Stimulated activated CD8-positive, alpha-beta memory T cell treated with anti-CD3 and anti-CD28 coated beads, Interleukin-7, amount 100 ng/mL, for 48 hours (primary cell): Measurements from ENCODE around the gene SPANXD.
"Not testable (repeated sequence)": the region's sequence is repeated elsewhere in the genome, so short reads cannot be mapped to it uniquely, and the experiment has no call there.

Experiments used
- DNase-seq, 2 donors: peaks; one replicate each; pipeline ENCODE4 v3.0.0-alpha.2; 2020; ENCODE audit warnings: low read depth in 1 of 2; ENCODE audit errors: extremely low read depth in 1 of 2

Gene SPANXD

GRCh38 chrX:141698639-141699038 is at the start of gene SPANXD:
TSS of gene SPANXD (minus strand) at chrX:141698739. CDS start at chrX:141698405, 334 bp downstream.
- DNase-seq: not testable (repeated sequence)

DNA sequence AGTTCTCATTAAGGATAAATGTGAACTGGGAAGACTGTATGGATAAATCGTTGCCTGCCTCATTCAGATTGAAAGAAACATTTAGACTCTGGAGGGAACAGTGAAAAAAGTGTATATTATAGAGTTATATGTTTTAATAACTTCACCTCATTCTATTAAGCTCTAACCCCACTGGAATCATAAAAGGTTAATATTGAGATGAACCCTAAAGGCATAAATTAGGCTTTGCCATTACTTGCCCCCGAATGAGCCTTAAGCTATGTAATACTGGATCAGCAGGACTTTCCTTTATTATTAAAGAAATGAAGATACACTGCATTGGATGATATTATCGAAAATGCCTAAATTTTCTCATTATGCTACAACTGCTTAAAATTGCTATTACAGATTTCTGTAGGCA is 44.1 kb upstream of the SPANXD start:
- DNase-seq: no peak

GRCh38 chrX:141736656-141737055 is 38.1 kb upstream of the SPANXD start:
- DNase-seq: no peak

DNA sequence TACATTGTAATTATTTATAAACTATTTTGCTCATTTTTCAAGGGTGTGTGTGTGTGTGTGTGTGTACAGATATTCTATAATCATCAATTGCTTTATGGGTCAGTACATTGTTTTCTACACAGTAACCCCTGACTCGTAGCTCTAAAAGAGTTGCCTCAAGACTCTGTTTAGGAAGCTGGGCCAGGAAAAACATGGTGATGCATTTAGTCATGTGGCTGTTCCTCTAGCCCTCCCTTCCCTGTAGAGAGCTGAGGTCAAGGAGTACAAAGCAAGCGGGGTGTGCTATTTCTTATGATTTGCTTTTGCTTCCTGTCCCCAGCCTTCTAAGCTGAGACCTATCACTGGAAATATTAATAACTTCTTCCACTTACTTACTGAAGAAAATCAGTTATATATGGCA is 34.8 kb upstream of the SPANXD start:
- DNase-seq: no peak

DNA sequence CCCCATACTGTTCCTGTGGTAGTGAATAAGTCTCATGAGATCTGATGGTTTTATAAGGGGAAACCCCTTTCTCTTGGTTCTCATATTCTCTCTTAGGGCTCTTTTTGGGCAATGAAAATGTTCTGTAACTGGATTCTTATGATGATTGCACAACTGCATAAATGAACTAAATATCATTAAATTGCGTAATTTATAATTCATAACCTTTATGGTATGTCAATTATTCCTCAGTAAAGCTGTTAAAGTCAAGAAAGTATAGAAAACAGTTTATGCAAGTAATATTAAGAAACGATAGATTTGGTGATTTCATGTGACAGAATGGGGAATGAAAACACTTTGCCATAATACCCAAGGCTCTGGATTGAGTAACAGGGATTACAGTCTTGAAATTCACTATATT is 33.5 kb upstream of the SPANXD start:
- no peak for DNase-seq

DNA sequence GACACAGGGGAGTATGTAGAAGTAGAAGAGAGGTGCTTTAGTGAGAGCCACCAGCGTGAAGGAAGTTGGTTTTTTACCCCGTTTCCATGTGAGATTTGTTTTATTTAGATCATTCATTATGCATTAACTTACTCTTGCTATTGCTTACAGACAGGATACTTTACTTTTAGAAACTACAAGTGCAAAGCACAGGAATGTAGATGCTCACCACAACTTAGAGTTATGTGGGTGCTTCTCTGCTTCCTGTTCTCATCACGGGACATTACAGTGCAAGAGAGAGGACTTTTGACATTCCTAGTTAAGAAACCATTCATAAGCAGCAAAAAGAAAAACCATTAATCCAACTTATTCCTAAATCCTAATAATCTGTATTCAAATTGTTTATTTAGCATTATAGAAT is 25.6 kb upstream of the SPANXD start:
- no peak for DNase-seq

DNA sequence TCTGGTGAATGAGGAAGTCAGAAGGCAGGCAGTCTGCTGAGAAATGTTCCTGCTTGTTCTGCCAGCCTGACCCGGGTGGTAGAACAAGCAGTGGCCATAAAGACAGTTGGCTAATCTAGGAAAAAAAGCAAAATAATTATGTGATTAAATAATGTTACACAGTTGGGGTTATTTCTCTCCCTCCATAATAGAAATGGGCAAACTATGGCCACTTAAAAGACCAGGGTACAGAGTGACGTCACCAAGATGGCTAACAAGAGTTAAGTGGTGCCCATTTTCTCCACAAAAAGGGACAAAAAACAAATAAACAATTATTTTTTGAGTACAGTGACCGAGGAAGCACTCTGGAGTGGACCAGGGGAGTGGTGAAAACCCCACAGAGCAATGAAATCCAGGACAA is 16.1 kb upstream of the SPANXD start:
- no peak for DNase-seq

DNA sequence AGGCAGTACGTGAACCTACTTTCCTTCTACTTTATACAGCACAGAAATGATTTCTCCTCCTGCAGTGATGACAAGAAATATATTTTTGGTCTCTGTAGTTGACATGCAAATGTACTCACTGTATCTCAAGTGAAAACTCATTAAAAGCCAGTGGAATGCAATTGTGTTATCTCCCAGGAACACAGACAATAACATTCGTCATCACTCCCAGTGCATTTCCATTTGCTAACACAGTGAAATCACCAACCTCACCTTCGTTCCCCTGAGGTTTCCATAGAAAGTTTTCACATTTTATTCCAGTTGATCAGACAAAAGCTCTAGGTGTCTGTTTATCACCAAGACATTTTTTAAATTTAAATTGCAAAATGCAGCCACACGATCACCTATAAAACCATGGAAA is 2.5 kb upstream of the SPANXD start:
- DNase-seq: no peak

- DNase-seq: no peak
Measured at GRCh38 chrX:141673946-141674345, 24.6 kb downstream of the SPANXD start.

DNA sequence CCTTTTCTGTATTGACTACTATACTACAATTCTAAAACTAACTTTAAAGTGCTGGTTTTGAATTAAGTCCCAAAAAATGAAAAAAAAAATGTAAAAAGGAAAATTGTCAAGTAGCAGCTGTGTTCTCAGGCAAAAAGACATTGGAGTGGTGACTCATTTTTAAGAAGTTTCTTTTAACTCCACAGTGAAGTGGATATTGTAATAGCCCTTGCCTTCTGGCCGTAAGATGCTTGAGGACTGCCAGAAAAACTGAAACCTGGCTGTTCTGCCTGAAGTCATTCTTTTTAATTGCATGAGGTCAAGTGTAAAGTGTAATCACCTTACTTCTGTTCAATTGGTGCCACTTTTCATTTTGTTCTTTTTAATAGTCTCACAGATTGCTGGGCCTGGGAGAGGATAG is 28.9 kb downstream of the SPANXD start:
- DNase-seq: no peak

- DNase-seq: no peak
Measured at GRCh38 chrX:141668371-141668770, 30.2 kb downstream of the SPANXD start.

DNA sequence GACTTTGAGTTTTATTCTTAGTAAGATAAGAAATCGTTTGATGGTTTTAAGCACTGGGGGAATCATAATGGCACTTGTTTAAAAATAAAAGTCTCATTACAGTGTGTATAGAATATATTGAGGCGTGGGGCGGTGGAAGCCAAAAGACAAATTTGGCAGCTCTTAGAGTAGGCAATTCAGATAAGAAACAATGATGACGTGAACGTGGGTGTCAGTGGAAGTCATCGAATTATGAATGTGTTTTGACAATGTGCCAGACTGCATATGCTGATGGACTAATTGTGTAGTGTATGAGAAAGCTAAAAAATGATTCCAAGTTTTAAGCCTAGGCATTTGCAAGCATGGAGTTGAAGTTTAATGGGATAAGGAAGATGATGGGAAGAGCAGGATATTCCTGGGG is 35.8 kb downstream of the SPANXD start:
- DNase-seq: no peak

DNA sequence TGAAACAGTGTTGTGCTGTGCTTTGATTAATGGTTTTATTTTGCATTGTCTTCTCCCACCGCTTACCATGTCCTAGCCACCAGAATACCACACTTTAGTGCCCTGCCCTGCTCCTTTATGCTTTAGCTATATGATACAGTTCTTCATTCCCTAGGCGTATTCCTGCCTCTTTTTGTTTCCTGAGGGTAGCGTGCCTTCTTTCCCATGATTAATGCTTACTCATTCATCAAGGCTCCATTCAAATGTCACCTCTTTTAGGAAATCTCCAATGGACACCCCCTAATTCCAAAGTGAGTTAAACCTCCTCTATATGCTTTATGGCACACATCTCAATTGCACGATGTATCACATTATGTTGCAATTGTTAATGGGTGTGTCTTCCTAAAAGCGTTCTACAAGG is 46.3 kb downstream of the SPANXD start:
- DNase-seq: no peak
